ENCODE data around the gene TEX53.

- TF ChIP-seq GATA3 (IDR thresholded peaks at IDR 0.05; ENCODE audit: low read depth, low read length) = no peak
- TF ChIP-seq GATA2 (IDR thresholded peaks at IDR 0.05; ENCODE audit: low read depth, low read length) = no peak
Observed at GRCh38 chr9:114671605-114672004, 14.0 kb upstream of the TEX53 start.
